A549 (cell line): Measurements from ENCODE around the gene FGF7. TPM values are rescaled to one million over a fixed set of nuclear protein-coding genes. Genes with fewer than 3 reads are reported as not detected.

Experiments
- ATAC-seq, 2 experiments: fragments of 200-7000 bp in 1 of 2; fragments of >200 bp in 1 of 2; cut with Nextera tagmentation in 1 of 2; cut with Tn5 transposase in 1 of 2; 3 replicates each; pipeline versions ENCODE4 v1.8.0 to v1.9.1; 2018 to 2020; ENCODE audit warnings: mild to moderate bottlenecking in 1 of 2, moderate library complexity in 1 of 2
- CTCF ChIA-PET: fragments of 300-600 bp; sonication (Branson Sonifier 250); formaldehyde crosslinking; extraction: SDS; loops from one replicate; lab custom pipeline; 2021; ENCODE audit warnings: antibody characterized with exemption, inconsistent platforms; lab: Yijun Ruan, JAX
- POLR2A ChIA-PET: fragments of 350-600 bp; formaldehyde crosslinking; extraction: SDS; loops from one replicate; lab custom pipeline; 2021; ENCODE audit warnings: antibody characterized with exemption, inconsistent platforms; lab: Yijun Ruan, JAX
- DNase-seq, 2 experiments: peaks; one replicate each; pipeline versions ENCODE4 v3.0.0 to v3.0.0-alpha.2; 2011 to 2016; ENCODE audit warnings: low read depth in 1 of 2, low spot score in 1 of 2
- FAIRE-seq: peaks from 2 replicates; lab custom pipeline; 2011; peaks lifted over from hg19 to GRCh38; lab: Jason Lieb, UNC
- H3K27ac ChIP-seq, 2 experiments: fragments of >200 bp; sonication (Bioruptor Twin); formaldehyde crosslinking; 3 replicates each; pipeline ENCODE4 v1.5.1; 2016 to 2017
- H3K4me1 ChIP-seq: fragments of >200 bp; sonication (Bioruptor Twin); formaldehyde crosslinking; 3 replicates; pipeline ENCODE4 v1.6.1; 2016
- H3K4me2 ChIP-seq: fragments of >200 bp; sonication (Bioruptor Twin); formaldehyde crosslinking; 3 replicates; pipeline ENCODE4 v1.6.1; 2016
- H3K4me3 ChIP-seq: fragments of >200 bp; sonication (Bioruptor Twin); formaldehyde crosslinking; 3 replicates; pipeline ENCODE4 v1.5.1; 2016
- H3K9me3 ChIP-seq: fragments of >200 bp; sonication (Bioruptor Twin); formaldehyde crosslinking; 3 replicates; pipeline ENCODE4 v1.6.1; 2016
- BCL3 ChIP-seq: fragments of >200 bp; sonication (Bioruptor Twin); formaldehyde crosslinking; IDR thresholded peaks from 3 replicates; pipeline ENCODE4 v1.6.1; 2016
- BHLHE40 ChIP-seq: IDR thresholded peaks from 2 replicates; pipeline ENCODE4 v1.6.1; 2012; ENCODE audit warnings: low read depth, low read length, inconsistent platforms
- CEBPB ChIP-seq, 2 experiments: fragments of >200 bp in 1 of 2; sonication (Bioruptor Twin) in 1 of 2; formaldehyde crosslinking in 1 of 2; IDR thresholded peaks; 2 replicates each; pipeline ENCODE4 v1.6.1; 2012 to 2016
- CHD4 ChIP-seq: fragments of 200-600 bp; sonication (generic); IDR thresholded peaks from 2 replicates; pipeline ENCODE4 v1.6.1; 2016; ENCODE audit warnings: antibody characterized with exemption, mild to moderate bottlenecking, borderline replicate concordance
- EHMT2 ChIP-seq: fragments of 200-600 bp; sonication (generic); IDR thresholded peaks from 2 replicates; pipeline ENCODE4 v1.6.1; 2016; ENCODE audit warnings: antibody characterized with exemption, low read depth, mild to moderate bottlenecking, moderate library complexity
- EP300 ChIP-seq, 2 experiments: fragments of >200 bp; sonication (Bioruptor Twin); formaldehyde crosslinking; IDR thresholded peaks; 2 replicates in 1 of 2; 3 replicates in 1 of 2; pipeline ENCODE4 v1.6.1; 2016 to 2017
- HMGXB4 ChIP-seq: fragments of 250-450 bp; sonication (Bioruptor Pico); IDR thresholded peaks from 2 replicates; pipeline ENCODE4 v1.5.0; 2021; ENCODE audit warnings: mild to moderate bottlenecking, moderate library complexity, borderline replicate concordance
- HOXA7 ChIP-seq: fragments of 250-450 bp; sonication (Bioruptor Pico); IDR thresholded peaks from 2 replicates; pipeline ENCODE4 v1.5.0; 2020; ENCODE audit warnings: mild to moderate bottlenecking, moderate library complexity
- HOXB13 ChIP-seq: fragments of 250-450 bp; sonication (Bioruptor Pico); IDR thresholded peaks from 2 replicates; pipeline ENCODE4 v1.5.0; 2020; ENCODE audit warnings: low read depth, mild to moderate bottlenecking, moderate library complexity
- JUN ChIP-seq, 2 experiments: fragments of >200 bp; sonication (Bioruptor Twin); formaldehyde crosslinking; IDR thresholded peaks; 2 replicates in 1 of 2; 3 replicates in 1 of 2; pipeline ENCODE4 v1.6.1; 2016 to 2017
- KDM1A ChIP-seq: fragments of 200-600 bp; sonication (generic); IDR thresholded peaks from 2 replicates; pipeline ENCODE4 v1.6.1; 2016; ENCODE audit warnings: low read depth, mild to moderate bottlenecking
- KDM5A ChIP-seq: fragments of 200-600 bp; sonication (generic); IDR thresholded peaks from 2 replicates; pipeline ENCODE4 v1.6.1; 2016; ENCODE audit warnings: antibody characterized with exemption, mild to moderate bottlenecking
- MAFK ChIP-seq: fragments of 450-650 bp; IDR thresholded peaks from 2 replicates; pipeline ENCODE4 v1.6.1; 2014; ENCODE audit not compliant: partially characterized antibody
- MAZ ChIP-seq: fragments of 150-350 bp; IDR thresholded peaks from 2 replicates; pipeline ENCODE4 v1.6.1; 2014; ENCODE audit warnings: antibody characterized with exemption, low read depth, low read length, borderline replicate concordance
- MYC ChIP-seq: IDR thresholded peaks from 2 replicates; pipeline ENCODE4 v1.6.1; 2012; ENCODE audit warnings: mild to moderate bottlenecking, inconsistent platforms, low read length, improper control_type of control experiment, borderline replicate concordance
- NFE2L2 ChIP-seq: fragments of 150-350 bp; conservative IDR thresholded peaks from 2 replicates; pipeline ENCODE4 v1.6.1; 2014; ENCODE audit warnings: low read length
- NR3C1 ChIP-seq: fragments of >200 bp; sonication (Bioruptor Twin); formaldehyde crosslinking; IDR thresholded peaks from 3 replicates; pipeline ENCODE4 v1.6.1; 2017
- POLR2A ChIP-seq: IDR thresholded peaks from 2 replicates; pipeline ENCODE4 v1.6.1; 2012; ENCODE audit warnings: mild to moderate bottlenecking, low read length
- POLR2AphosphoS2 ChIP-seq: conservative IDR thresholded peaks from 2 replicates; pipeline ENCODE4 v1.6.1; 2012; ENCODE audit warnings: low read length, improper control_type of control experiment, inconsistent platforms
- RAD21 ChIP-seq, 2 experiments: fragments of >200 bp in 1 of 2; sonication (Bioruptor Twin) in 1 of 2; formaldehyde crosslinking in 1 of 2; IDR thresholded peaks in 1 of 2; conservative IDR thresholded peaks in 1 of 2; 2 replicates in 1 of 2; 3 replicates in 1 of 2; pipeline ENCODE4 v1.6.1; 2012 to 2018; ENCODE audit warnings: inconsistent platforms in 1 of 2
- RARB ChIP-seq: fragments of 250-450 bp; sonication (Bioruptor Pico); IDR thresholded peaks from 2 replicates; pipeline ENCODE4 v1.8.0; 2021; ENCODE audit warnings: mild to moderate bottlenecking, moderate library complexity
- RFX5 ChIP-seq: fragments of 450-650 bp; IDR thresholded peaks from 2 replicates; pipeline ENCODE4 v1.7.1; 2014; ENCODE audit warnings: antibody characterized with exemption, mild to moderate bottlenecking, moderate library complexity
- RNF2 ChIP-seq: fragments of 200-600 bp; sonication (generic); IDR thresholded peaks from 2 replicates; pipeline ENCODE4 v1.6.1; 2016; ENCODE audit warnings: low read depth, mild to moderate bottlenecking, antibody characterized with exemption, moderate library complexity, borderline replicate concordance
- TFCP2L1 ChIP-seq: fragments of 250-450 bp; sonication (Bioruptor Pico); IDR thresholded peaks from 2 replicates; pipeline ENCODE4 v1.5.0; 2021; ENCODE audit warnings: mild to moderate bottlenecking
- TP53 ChIP-seq: fragments of 250-450 bp; sonication (Bioruptor Pico); IDR thresholded peaks from 2 replicates; pipeline ENCODE4 v1.5.0; 2021; ENCODE audit warnings: mild to moderate bottlenecking, moderate library complexity
- ZC3H11A ChIP-seq: fragments of 450-650 bp; IDR thresholded peaks from 2 replicates; pipeline ENCODE4 v1.6.1; 2014; ENCODE audit warnings: antibody characterized with exemption, mild to moderate bottlenecking
- ZFP36 ChIP-seq: fragments of 450-650 bp; IDR thresholded peaks from 2 replicates; pipeline ENCODE4 v1.6.1; 2014; ENCODE audit warnings: borderline replicate concordance; ENCODE audit not compliant: partially characterized antibody
- ZNF302 ChIP-seq: fragments of 250-450 bp; sonication (Bioruptor Pico); IDR thresholded peaks from 2 replicates; pipeline ENCODE4 v1.9.0; 2021; ENCODE audit warnings: inconsistent platforms, mild to moderate bottlenecking, moderate library complexity
- ZSCAN20 ChIP-seq: fragments of 250-450 bp; sonication (Bioruptor Pico); IDR thresholded peaks from 2 replicates; pipeline ENCODE4 v1.8.0; 2022; ENCODE audit warnings: mild to moderate bottlenecking, moderate library complexity
- WGBS: methylation state at CpG from one replicate; pipeline ENCODE4 v1.1.6; 2017; ENCODE audit errors: missing lambda C conversion rate; 5-methylcytosine and 5-hydroxymethylcytosine counted together
- polyA plus RNA-seq, 4 experiments: library from polyadenylated mRNA; depleted of rRNA in 3 of 4; stranded (reverse); fragments of >200 nt; fragmentation: RNase III in 1 of 4; extraction: RNeasy Plus Mini Kit Qiagen cat#74134 plus additional on column Dnase treatment in 1 of 4; gene quantifications; 2 replicates in 3 of 4; 3 replicates in 1 of 4; pipeline ENCODE4 v1.2.3, GENCODE V29; 2011 to 2017

The FGF7 gene
- polyA plus RNA-seq, 2 of the 4 experiments (the other 2 are of a cell fraction): not detected

GRCh38 chr15:49435174-49435573 lies 12.1 kb downstream of the FGF7 start:
- H3K4me1 ChIP-seq: no peaks in the 10 kb centered on the region
- H3K9me3 ChIP-seq: no peaks in the 10 kb centered on the region
- CTCF ChIA-PET: no interaction called here
- ATAC-seq (no peak), DNase-seq (no peak), FAIRE-seq (no peak)
- no peak overlapping the region for H3K4me3 ChIP-seq
- 4% methylated on average over 1 of the region's 1 CpG for WGBS
- POLR2A ChIA-PET: no interaction called here
- no peak for TF ChIP-seq BCL3
- TF ChIP-seq HOXA7 (CRISPR knock-in tag): no peak
- TF ChIP-seq MAZ: no peak
- TF ChIP-seq RARB (CRISPR knock-in tag): no peak
- TF ChIP-seq ZNF302 (CRISPR knock-in tag): no peak
- no peak overlapping the region for H3K27ac ChIP-seq
- no peak overlapping the region for H3K4me2 ChIP-seq

GRCh38 chr15:49436751-49437150 lies 13.7 kb downstream of the FGF7 start:
- DNase-seq (no peak), FAIRE-seq (no peak), ATAC-seq (no peak)
- H3K27ac ChIP-seq: no peak overlapping the region
- no peaks in the 10 kb centered on the region for H3K9me3 ChIP-seq
- H3K4me2 ChIP-seq: no peak overlapping the region
- 66% methylated on average over 2 of the region's 2 CpGs for WGBS
- TF ChIP-seq EP300 (IDR thresholded peaks at IDR 0.05) (no peak), TFCP2L1 (CRISPR knock-in tag) (no peak), RARB (CRISPR knock-in tag) (no peak), CHD4 (no peak), JUN (IDR thresholded peaks at IDR 0.05) (no peak), CEBPB (IDR thresholded peaks at IDR 0.05) (no peak), NR3C1 (no peak), MAFK (no peak), ZFP36 (no peak), RFX5 (no peak), KDM5A (no peak), MYC (no peak), EHMT2 (no peak), BHLHE40 (no peak), NFE2L2 (no peak), TP53 (CRISPR knock-in tag) (no peak), RNF2 (no peak), ZSCAN20 (CRISPR knock-in tag) (no peak)
- CTCF ChIA-PET: no interaction called here
- no peak overlapping the region for H3K4me3 ChIP-seq
- POLR2A ChIA-PET: no interaction called here
- no peaks in the 10 kb centered on the region for H3K4me1 ChIP-seq

- no peak overlapping the region for H3K4me2 ChIP-seq
- WGBS: 54% methylated on average over 6 of the region's 6 CpGs
- H3K4me1 ChIP-seq: no peaks in the 10 kb centered on the region
- TF ChIP-seq JUN (IDR thresholded peaks at IDR 0.05): no peak
- TF ChIP-seq HOXB13 (CRISPR knock-in tag): no peak
- TF ChIP-seq HMGXB4 (CRISPR knock-in tag): no peak
- TF ChIP-seq BHLHE40: no peak
- TF ChIP-seq POLR2A: no peak
- TF ChIP-seq MYC: no peak
- TF ChIP-seq RAD21 (conservative IDR thresholded peaks at IDR 0.05 in 1 of 2, IDR thresholded peaks at IDR 0.05 in 1 of 2): no peak
- TF ChIP-seq KDM1A: no peak
- TF ChIP-seq ZNF302 (CRISPR knock-in tag): no peak
- TF ChIP-seq POLR2AphosphoS2: no peak
- no peak for TF ChIP-seq ZC3H11A
- TF ChIP-seq, all 56 proteins: peak for 0
- FAIRE-seq (no peak), DNase-seq (no peak), ATAC-seq (no peak)
- Histone ChIP-seq H3K27ac (no peak overlapping the region), H3K9me3 (no peaks in the 10 kb centered on the region), H3K4me3 (no peak overlapping the region)
- POLR2A ChIA-PET: no interaction called here
- CTCF ChIA-PET: no interaction called here
Observed at GRCh38 chr15:49438962-49439631, 16.1 kb downstream of the FGF7 start.
